Diencephalon (tissue), 1 donor: ENCODE data around the gene OOEP. TPM values are rescaled to one million over a fixed set of nuclear protein-coding genes. Genes with fewer than 3 reads are reported as not detected.

Experiments used
- small RNA-seq: library from RNA; depleted of rRNA; stranded (forward); fragments of <200 nt; gene quantifications from one replicate; pipeline ENCODE3, GENCODE V24; 2014
- total RNA-seq: library from RNA; depleted of rRNA; stranded (reverse); fragments of >200 nt; gene quantifications from one replicate; pipeline ENCODE4 v1.2.3, GENCODE V29; 2014

The OOEP gene
- total RNA-seq: not detected

DNA sequence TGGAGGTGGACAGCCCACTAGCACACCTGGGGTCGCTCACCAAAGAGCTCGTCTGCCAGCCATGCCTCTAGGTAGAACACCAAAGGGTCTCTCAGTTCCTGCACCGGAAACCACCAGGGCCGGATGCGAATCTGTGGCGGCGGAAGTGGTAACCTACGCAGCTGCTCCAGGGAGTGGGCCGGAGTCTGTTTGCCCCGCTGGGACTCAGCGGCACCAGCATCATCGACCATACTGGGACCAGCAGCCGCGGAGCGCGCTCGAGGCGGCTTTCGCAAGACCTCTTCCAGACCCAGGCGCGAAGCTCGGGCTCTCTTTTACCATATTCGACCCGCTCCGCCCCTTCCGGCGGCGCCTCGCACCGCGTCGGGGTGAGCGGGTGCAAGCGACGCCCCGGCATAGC is at the start of gene OOEP:
TSS of gene OOEP (minus strand) at position 335 of the 400 bp plus-strand sequence. CDS start at position 230, 105 bp downstream.

DNA sequence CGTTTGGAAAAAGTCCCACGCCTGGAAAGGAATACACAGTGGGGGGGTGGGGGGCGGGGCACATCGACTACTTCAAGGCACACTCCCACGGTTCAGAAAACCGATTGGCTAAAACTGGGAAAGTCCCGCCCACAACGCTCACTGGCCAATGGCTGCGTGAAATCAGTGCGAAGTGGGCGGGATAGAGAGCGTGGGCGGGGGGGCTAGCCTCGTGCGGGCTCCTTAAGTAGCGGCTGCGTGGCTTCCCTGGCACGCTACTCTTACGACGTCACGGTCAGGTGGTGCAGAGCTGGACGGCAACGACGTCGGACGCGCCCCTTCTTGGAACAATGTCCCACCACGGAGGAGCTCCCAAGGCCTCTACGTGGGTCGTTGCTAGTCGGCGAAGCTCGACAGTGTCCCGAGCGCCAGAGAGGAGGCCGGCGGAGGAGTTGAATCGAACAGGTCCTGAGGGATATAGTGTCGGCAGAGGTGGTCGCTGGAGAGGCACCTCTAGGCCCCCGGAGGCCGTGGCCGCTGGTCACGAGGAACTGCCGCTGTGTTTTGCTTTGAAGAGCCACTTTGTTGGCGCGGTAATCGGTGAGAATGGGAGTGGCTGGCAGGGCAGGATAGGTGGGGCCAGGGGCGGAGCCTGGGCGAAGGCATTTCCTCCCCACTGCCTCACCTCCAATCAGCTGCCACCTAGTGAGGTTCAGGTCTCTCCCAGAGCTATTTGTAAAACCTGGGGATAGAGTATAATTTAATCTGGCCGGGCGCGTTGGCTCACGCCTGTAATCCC is 25.1 kb upstream of the OOEP start, which contains the start of gene DDX43:
TSS of gene DDX43 (plus strand) at position 252 of the 778 bp plus-strand sequence. CDS start at position 330, 78 bp downstream.

DNA sequence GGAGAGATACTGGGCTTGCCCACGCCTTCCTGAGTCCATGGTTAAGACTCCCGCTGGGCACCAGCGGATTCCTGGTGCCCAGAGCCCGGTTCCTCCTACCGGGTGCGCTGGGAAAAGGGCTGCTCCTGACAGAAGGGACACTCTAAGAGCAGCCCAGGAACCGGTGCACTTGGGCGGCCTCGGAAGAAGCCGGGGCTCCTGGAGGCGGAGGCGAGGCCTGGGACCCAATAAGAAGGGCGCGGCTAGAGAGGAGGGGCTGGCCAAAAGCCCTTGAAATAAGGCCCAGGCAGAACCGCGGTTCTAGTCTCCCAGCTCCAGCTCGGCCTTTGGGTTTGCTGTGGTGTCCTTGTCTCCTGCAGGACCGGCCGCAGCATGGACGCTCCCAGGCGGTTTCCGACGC is 7.3 kb downstream of the OOEP start, which contains the start of gene KHDC3L:
TSS of gene KHDC3L (plus strand) at position 301 of the 400 bp plus-strand sequence. CDS start at position 373, 72 bp downstream.

DNA sequence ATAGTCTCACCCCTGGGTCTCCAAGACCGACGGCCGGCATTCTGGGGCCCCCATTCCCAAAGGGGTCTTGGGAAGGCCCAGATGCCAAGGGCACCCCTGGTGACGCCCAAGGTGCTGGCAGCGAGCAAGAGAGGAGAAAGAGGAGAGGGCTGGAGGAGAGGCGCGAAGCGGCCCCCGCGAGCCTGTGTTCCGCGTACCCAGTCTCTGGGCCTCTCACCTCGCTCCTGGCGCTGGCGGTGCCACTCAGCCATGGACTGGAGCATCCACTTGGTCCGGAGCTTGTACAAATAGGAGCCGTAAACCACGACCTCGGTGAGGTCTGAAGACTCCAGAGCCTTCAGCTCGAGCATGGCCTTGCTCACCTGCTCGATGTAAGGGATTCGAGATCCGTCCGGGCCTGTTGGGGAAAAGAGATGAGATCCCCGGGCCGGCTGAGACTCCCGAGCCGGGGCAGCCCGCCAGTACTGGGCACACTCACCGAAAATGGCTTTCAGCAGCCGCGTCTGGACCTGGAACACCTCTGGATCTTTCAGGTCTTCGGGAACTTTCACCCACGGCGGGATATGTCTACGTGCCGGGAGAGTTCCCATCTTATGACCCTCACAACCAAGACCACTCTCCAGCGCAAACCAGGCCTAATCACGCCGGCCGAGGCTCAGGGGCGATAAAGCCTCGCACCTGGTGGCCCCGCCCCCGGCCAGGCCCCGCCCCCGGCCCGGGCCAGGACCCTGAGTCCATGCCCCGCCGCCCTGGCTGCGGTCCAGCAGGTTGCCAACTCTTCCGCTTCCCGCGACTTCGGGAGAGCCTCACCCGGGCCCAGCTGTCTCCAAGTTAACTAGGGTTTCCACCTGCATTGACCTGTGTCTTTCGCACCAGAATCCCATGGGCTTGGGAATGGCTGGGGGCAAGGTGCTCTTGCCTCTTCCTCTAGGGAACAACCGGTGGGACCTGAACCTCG is 15.8 kb downstream of the OOEP start, which contains the start of gene DPPA5:
TSS of gene DPPA5 (minus strand) at position 641 of the 958 bp plus-strand sequence. CDS start at position 590, 51 bp downstream.

Small RNAs within 50 kb of the gene (small RNA-seq; reads per million reads assigned to genes)
- gene RPL39P3: not detected

Other genes with a start within 250 kb of the OOEP start
- gene KHDC1L, start 144.4 kb downstream of the OOEP start, total RNA-seq: 0.69 TPM
- gene KHDC1, start 106.7 kb downstream of the OOEP start, total RNA-seq: 7.8 TPM
- gene DPPA5, start 15.6 kb downstream of the OOEP start, total RNA-seq: not detected
- gene KHDC3L, start 7.2 kb downstream of the OOEP start, total RNA-seq: not detected
- 0.46 TPM for gene DDX43, start 24.9 kb upstream of the OOEP start, total RNA-seq
- 1.6 TPM for gene CGAS, start 82.4 kb upstream of the OOEP start, total RNA-seq
- gene MTO1, start 91.8 kb upstream of the OOEP start, total RNA-seq: 26.8 TPM
- gene EEF1A1, start 151.1 kb upstream of the OOEP start, total RNA-seq: 13,490 TPM